Nephron (organoid): ENCODE data around the gene PZP.

Experiments
- H3K27ac Mint-ChIP-seq, 3 experiments: 2 replicates each; pipeline ENCODE4 v1.8.0; 2020; ENCODE audit warnings: mixed read lengths in 3 of 3, mild to moderate bottlenecking in 2 of 3, moderate library complexity in 1 of 3
- H3K27me3 Mint-ChIP-seq: 2 replicates; pipeline ENCODE4 v1.8.0; 2021; ENCODE audit warnings: low read depth, mild to moderate bottlenecking, moderate library complexity, mixed read lengths
- H3K36me3 Mint-ChIP-seq: 2 replicates; pipeline ENCODE4 v1.8.0; 2020; ENCODE audit warnings: low read depth, mixed read lengths
- H3K4me1 Mint-ChIP-seq: 2 replicates; pipeline ENCODE4 v1.8.0; 2020; ENCODE audit warnings: mixed read lengths
- H3K4me3 Mint-ChIP-seq, 3 experiments: 2 replicates each; pipeline ENCODE4 v1.8.0; 2020; ENCODE audit warnings: mild to moderate bottlenecking in 3 of 3, mixed read lengths in 3 of 3, moderate library complexity in 2 of 3
- H3K9me3 Mint-ChIP-seq: 2 replicates; pipeline ENCODE4 v1.8.0; 2020; ENCODE audit warnings: mixed read lengths
- TF ChIP-seq, protein P1 (sequence below), 3 experiments: fragments of 200-600 bp; sonication (generic); IDR thresholded peaks; one replicate each; pipeline ENCODE4 v1.5.0; 2021; ENCODE audit warnings: antibody characterized with exemption in 3 of 3; ENCODE audit not compliant: unreplicated experiment in 3 of 3

PZP gene

GRCh38 chr12:9127484-9127883 lies 80.7 kb downstream of the PZP start:
- Mint-ChIP-seq H3K27ac (no peak overlapping the region), H3K36me3 (no peaks in the 10 kb centered on the region), H3K4me1 (peaks cover 4% of the 10 kb centered on the region), H3K4me3 (no peak overlapping the region), H3K9me3 (peaks cover 2% of the 10 kb centered on the region), H3K27me3 (no peaks in the 10 kb centered on the region)
- TF ChIP-seq, protein P1, sequence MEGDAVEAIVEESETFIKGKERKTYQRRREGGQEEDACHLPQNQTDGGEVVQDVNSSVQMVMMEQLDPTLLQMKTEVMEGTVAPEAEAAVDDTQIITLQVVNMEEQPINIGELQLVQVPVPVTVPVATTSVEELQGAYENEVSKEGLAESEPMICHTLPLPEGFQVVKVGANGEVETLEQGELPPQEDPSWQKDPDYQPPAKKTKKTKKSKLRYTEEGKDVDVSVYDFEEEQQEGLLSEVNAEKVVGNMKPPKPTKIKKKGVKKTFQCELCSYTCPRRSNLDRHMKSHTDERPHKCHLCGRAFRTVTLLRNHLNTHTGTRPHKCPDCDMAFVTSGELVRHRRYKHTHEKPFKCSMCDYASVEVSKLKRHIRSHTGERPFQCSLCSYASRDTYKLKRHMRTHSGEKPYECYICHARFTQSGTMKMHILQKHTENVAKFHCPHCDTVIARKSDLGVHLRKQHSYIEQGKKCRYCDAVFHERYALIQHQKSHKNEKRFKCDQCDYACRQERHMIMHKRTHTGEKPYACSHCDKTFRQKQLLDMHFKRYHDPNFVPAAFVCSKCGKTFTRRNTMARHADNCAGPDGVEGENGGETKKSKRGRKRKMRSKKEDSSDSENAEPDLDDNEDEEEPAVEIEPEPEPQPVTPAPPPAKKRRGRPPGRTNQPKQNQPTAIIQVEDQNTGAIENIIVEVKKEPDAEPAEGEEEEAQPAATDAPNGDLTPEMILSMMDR (IDR thresholded peaks at IDR 0.05; ENCODE audit: unreplicated experiment in 3 of 3), result no peak

DNA sequence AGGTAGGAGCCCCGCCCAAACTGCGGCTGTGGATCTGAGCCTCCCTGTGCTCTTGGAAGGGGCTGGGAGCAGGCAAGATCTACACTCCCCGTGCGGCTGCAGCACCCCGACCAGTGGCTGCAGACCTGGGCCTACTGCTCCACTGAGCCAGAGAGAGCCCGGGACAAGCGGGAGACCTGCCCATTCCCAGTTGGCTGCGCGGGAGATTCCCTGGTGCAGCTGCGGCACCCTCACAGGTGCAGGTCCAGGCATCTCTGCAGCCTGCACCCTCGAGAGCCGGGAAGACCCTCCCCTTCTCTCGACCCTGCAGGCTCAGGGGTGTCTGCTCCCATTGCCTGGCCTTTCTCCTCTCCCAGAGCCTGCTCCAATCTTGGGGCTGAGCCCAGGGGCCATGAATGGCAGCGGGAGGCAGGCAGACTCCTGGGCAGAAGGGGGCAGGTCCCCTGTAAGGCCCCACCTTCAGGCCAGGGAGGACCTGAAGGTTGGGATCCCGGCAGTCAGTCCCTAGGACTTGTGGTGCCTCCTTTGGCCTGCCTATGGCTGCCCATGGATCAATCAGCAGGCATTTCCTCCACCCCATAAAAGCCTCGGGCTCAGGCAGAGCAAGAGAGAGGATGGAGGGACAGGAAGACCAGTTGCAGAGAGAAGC lies 83.7 kb downstream of the PZP start:
- no peaks in the 10 kb centered on the region for H3K36me3 Mint-ChIP-seq
- no peaks in the 10 kb centered on the region for H3K27me3 Mint-ChIP-seq
- no peak overlapping the region for H3K27ac Mint-ChIP-seq
- H3K4me1 Mint-ChIP-seq, result peaks cover under 1% of the 10 kb centered on the region
- TF ChIP-seq, protein P1 (IDR thresholded peaks at IDR 0.05; ENCODE audit: unreplicated experiment in 3 of 3), result no peak
- no peak overlapping the region for H3K4me3 Mint-ChIP-seq
- peaks cover 2% of the 10 kb centered on the region for H3K9me3 Mint-ChIP-seq

DNA sequence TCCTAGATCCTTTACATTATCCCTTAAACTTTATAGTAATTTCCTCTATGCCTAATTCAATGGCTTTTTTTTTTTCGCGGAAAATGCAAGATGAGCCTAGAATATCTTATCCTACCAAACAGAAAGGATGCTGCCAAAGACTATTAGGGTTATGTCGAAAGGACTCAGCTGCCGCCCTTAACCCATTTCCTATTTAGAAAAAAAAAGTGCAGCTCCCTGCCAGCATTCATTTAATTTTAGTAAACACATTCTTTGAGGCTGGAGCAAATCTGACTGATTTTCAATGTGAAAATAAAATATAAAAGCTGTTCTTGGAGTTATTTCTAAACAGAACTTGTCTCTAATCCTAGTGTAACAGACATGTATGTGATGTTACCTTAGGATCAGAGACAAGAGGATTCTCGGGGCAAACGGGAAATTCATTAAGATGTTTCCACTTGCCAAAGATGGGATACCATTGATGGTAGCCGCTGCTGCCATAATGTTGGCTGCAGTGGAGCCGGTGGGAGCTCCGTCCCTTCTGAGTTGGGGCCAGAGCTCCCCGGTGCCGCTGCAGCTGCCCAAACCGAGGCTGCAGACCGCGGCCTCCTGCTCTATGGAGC lies 84.3 kb downstream of the PZP start:
- H3K36me3 Mint-ChIP-seq, result no peaks in the 10 kb centered on the region
- no peak overlapping the region for H3K4me3 Mint-ChIP-seq
- H3K4me1 Mint-ChIP-seq, result peaks cover 4% of the 10 kb centered on the region
- TF ChIP-seq, protein P1 (IDR thresholded peaks at IDR 0.05; ENCODE audit: unreplicated experiment in 3 of 3), result no peak
- H3K9me3 Mint-ChIP-seq, result peaks cover 1% of the 10 kb centered on the region
- no peaks in the 10 kb centered on the region for H3K27me3 Mint-ChIP-seq
- H3K27ac Mint-ChIP-seq, result peak overlapping the region in 1 of 3 experiments; percentile 21

DNA sequence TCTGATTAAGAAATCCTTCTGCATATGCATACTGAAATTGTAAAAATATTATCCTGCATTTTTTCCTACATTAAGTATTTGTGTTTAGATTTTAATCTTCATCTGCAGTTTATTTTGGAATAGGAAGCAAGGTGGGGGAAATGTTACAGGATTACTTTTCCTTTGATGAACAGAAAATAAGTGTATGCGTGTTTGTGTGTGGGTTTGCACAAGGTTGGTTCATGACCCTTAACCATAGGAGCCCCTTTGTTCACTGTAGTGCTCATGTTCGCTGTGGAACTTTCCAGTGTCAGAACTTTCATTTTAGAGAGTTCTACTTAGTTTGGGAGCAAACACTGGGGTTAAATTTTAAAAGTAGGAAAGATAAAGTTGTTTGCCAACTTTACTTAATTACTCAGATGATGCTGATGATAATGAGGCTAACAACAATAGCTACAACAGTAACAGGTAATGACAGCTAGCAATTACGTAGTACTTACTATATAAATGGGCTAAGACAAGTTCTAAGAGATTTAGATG lies 86.0 kb downstream of the PZP start:
- TF ChIP-seq, protein P1 (IDR thresholded peaks at IDR 0.05; ENCODE audit: unreplicated experiment in 3 of 3), result no peak
- no peaks in the 10 kb centered on the region for H3K27me3 Mint-ChIP-seq
- H3K36me3 Mint-ChIP-seq, result no peaks in the 10 kb centered on the region
- no peaks in the 10 kb centered on the region for H3K9me3 Mint-ChIP-seq
- H3K4me3 Mint-ChIP-seq, result no peak overlapping the region
- H3K4me1 Mint-ChIP-seq, result peaks cover 8% of the 10 kb centered on the region
- H3K27ac Mint-ChIP-seq, result no peak overlapping the region

DNA sequence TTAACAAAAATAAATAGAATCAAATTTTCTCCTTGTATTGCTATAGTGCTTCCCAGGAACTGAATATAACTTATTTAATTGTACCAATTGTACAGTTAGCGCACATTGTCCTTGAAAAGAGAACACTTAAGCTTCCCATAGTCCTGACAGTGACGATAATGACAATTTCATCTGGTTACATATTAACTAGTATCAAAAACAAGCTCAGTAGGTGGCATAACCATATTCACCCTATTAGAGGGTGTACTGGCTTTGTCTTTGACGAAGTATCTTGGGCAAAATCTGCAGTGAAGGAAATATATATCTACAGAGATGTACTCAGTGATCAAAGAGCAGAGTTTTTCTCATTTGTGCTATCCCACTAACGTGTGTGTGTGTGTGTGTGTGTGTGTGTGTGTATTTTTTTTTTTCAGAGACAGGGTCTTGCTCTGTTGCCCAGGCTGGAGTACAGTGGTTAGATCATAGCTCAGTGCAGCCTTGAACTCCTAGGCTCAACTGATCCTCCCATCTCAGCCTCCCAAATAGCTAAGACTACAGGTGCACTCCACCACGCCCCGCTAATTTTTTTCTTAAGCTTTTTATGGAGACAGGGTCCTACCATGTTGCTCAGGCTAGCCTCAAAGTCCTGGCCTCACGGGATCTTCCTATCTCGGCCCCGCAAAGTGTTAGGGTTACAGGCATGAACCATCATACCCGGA lies 87.6 kb downstream of the PZP start:
- H3K4me3 Mint-ChIP-seq, result no peak overlapping the region
- H3K9me3 Mint-ChIP-seq, result no peaks in the 10 kb centered on the region
- TF ChIP-seq, protein P1 (IDR thresholded peaks at IDR 0.05; ENCODE audit: unreplicated experiment in 3 of 3), result no peak
- no peak overlapping the region for H3K27ac Mint-ChIP-seq
- peaks cover 22% of the 10 kb centered on the region for H3K4me1 Mint-ChIP-seq
- no peaks in the 10 kb centered on the region for H3K27me3 Mint-ChIP-seq
- H3K36me3 Mint-ChIP-seq, result no peaks in the 10 kb centered on the region
